Measurements from ENCODE around the gene GRPEL1.

DNA sequence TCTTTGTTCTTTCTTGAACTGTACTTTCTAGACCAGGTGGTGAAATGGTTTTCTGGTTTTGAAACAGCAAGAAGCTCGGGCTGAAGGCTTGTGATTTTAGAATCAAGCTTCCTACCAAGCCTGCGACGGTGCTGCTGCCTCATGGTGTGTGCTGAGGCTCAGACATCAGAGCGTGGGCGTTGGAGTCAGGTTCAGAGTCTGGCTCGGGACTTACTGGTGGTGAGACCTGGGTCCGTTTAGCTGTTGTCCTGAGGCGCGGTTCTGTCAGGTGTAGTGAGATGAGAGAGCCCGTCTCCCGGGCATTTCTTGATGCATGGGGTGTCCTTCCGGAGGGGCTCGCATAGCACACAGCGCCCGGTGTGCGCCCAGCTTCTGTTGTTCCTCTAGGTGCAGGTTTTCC, 44.4 kb downstream of the GRPEL1 start:
- TF ChIP-seq, protein P1, sequence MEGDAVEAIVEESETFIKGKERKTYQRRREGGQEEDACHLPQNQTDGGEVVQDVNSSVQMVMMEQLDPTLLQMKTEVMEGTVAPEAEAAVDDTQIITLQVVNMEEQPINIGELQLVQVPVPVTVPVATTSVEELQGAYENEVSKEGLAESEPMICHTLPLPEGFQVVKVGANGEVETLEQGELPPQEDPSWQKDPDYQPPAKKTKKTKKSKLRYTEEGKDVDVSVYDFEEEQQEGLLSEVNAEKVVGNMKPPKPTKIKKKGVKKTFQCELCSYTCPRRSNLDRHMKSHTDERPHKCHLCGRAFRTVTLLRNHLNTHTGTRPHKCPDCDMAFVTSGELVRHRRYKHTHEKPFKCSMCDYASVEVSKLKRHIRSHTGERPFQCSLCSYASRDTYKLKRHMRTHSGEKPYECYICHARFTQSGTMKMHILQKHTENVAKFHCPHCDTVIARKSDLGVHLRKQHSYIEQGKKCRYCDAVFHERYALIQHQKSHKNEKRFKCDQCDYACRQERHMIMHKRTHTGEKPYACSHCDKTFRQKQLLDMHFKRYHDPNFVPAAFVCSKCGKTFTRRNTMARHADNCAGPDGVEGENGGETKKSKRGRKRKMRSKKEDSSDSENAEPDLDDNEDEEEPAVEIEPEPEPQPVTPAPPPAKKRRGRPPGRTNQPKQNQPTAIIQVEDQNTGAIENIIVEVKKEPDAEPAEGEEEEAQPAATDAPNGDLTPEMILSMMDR (IDR thresholded peaks at IDR 0.05; ENCODE audit: low read depth, low read length, missing input control): no peak
- TF ChIP-seq YY1 (IDR thresholded peaks at IDR 0.05) (no peak), RXRA (IDR thresholded peaks at IDR 0.05) (no peak), EGR1 (IDR thresholded peaks at IDR 0.05; ENCODE audit: low read depth in 2 of 2) (no peak), MAX (IDR thresholded peaks at IDR 0.05) (no peak), ATF3 (IDR thresholded peaks at IDR 0.05) (no peak), JUND (IDR thresholded peaks at IDR 0.05) (no peak)
